HepG2 (cell line): ENCODE measurements around the gene CREG2. TPM values are rescaled to one million over a fixed set of nuclear protein-coding genes. Genes with fewer than 3 reads are reported as not detected.

Experiments used
- CBFB ChIP-seq: sonication (generic); formaldehyde crosslinking; IDR thresholded peaks from 2 replicates; pipeline ENCODE4 v1.4.0; 2020; ENCODE audit warnings: missing genetic modification reagents
- ERF ChIP-seq: IDR thresholded peaks from 2 replicates; pipeline ENCODE4 v1.6.1; 2018; ENCODE audit warnings: missing biosample characterization, missing genetic modification reagents
- HNF4G ChIP-seq, 2 experiments: sonication (generic) in 1 of 2; formaldehyde crosslinking in 1 of 2; IDR thresholded peaks; 2 replicates each; pipeline versions ENCODE4 v1.4.0 to v1.6.1; 2011 to 2020; ENCODE audit warnings: borderline replicate concordance in 2 of 2, low read depth in 2 of 2, mild to moderate bottlenecking in 2 of 2, low read length in 1 of 2, missing genetic modification reagents in 1 of 2, moderate library complexity in 1 of 2
- MAFF ChIP-seq: IDR thresholded peaks from 2 replicates; pipeline ENCODE4 v1.6.1; 2011; ENCODE audit warnings: low read depth, low read length, improper control_type of control experiment
- REL ChIP-seq: sonication (generic); formaldehyde crosslinking; conservative IDR thresholded peaks from 2 replicates; pipeline ENCODE4 v1.8.0; 2022; ENCODE audit warnings: mild to moderate bottlenecking, missing genetic modification reagents, moderate library complexity
- RXRA ChIP-seq: sonication (generic); formaldehyde crosslinking; IDR thresholded peaks from 2 replicates; pipeline ENCODE4 v1.5.1; 2020; ENCODE audit warnings: missing genetic modification reagents
- XRCC5 ChIP-seq: fragments of 200-400 bp; formaldehyde crosslinking; optimal IDR thresholded peaks from 2 replicates; pipeline ENCODE3; 2017; ENCODE audit warnings: mild to moderate bottlenecking, low read length
- ZNF207 ChIP-seq: fragments of 450-650 bp; IDR thresholded peaks from 2 replicates; pipeline ENCODE4 v1.6.1; 2016; ENCODE audit warnings: antibody characterized with exemption, borderline replicate concordance
- ZNF431 ChIP-seq: sonication (generic); formaldehyde crosslinking; IDR thresholded peaks from 2 replicates; pipeline ENCODE4 v1.9.0; 2022; ENCODE audit warnings: missing genetic modification reagents, low read depth, mild to moderate bottlenecking, borderline replicate concordance
- ZNF501 ChIP-seq: sonication (generic); formaldehyde crosslinking; IDR thresholded peaks from 2 replicates; pipeline ENCODE4 v1.5.1; 2020; ENCODE audit warnings: mild to moderate bottlenecking, moderate library complexity, missing genetic modification reagents
- ZNF572 ChIP-seq: sonication (generic); formaldehyde crosslinking; IDR thresholded peaks from 2 replicates; pipeline ENCODE4 v1.5.1; 2020; ENCODE audit warnings: mild to moderate bottlenecking, missing genetic modification reagents
- ZNF619 ChIP-seq: sonication (generic); formaldehyde crosslinking; IDR thresholded peaks from 2 replicates; pipeline ENCODE4 v1.4.0; 2020; ENCODE audit warnings: mild to moderate bottlenecking, missing genetic modification reagents
- polyA plus RNA-seq, 8 experiments: library from polyadenylated mRNA; depleted of rRNA in 3 of 8; stranded (reverse) in 7 of 8; unstranded in 1 of 8; fragments of >200 nt; fragmentation: Illumina TruSeq in 4 of 8; extraction: Trizol in 4 of 8; gene quantifications; 2 replicates each; pipeline versions ENCODE4 v1.2.1 to v1.2.3, GENCODE V29; 2011 to 2016; ENCODE audit warnings: low read depth in 4 of 8, missing spikeins in 1 of 8, mixed read lengths in 1 of 8; ENCODE audit not compliant: insufficient read depth in 1 of 8
- total RNA-seq, 5 experiments: library from RNA; depleted of rRNA; stranded (reverse); fragments of >200 nt; fragmentation: Illumina TruSeq; extraction: Trizol; gene quantifications; 2 replicates each; pipeline ENCODE4 v1.2.3, GENCODE V29; 2016; ENCODE audit warnings: low read depth in 1 of 5
- TF ChIP-seq, protein P1 (sequence below): sonication (generic); formaldehyde crosslinking; IDR thresholded peaks from one replicate; pipeline ENCODE4 v1.5.1; 2020; ENCODE audit warnings: mild to moderate bottlenecking, missing genetic modification reagents; ENCODE audit errors: not compliant biosample characterization
- TF ChIP-seq, protein P2 (sequence below): fragments of 450-650 bp; IDR thresholded peaks from 2 replicates; pipeline ENCODE4 v1.6.1; 2016
- TF ChIP-seq, protein P3 (sequence below): IDR thresholded peaks from 2 replicates; pipeline ENCODE4 v1.6.1; 2016; ENCODE audit warnings: low read depth, borderline replicate concordance
- TF ChIP-seq, protein P4 (sequence below): sonication (generic); formaldehyde crosslinking; IDR thresholded peaks from 2 replicates; pipeline ENCODE4 v1.5.0; 2020; ENCODE audit warnings: missing genetic modification reagents
- TF ChIP-seq, protein P5 (sequence below): sonication (generic); formaldehyde crosslinking; IDR thresholded peaks from 2 replicates; pipeline ENCODE4 v1.9.0; 2021; ENCODE audit warnings: missing genetic modification reagents, borderline replicate concordance

The CREG2 gene
- total and polyA plus RNA-seq, 2 of the 13 experiments (the other 11 are each of a cell fraction or from before 2014, with no cell fraction given) = 0.18 to 0.26 TPM

DNA sequence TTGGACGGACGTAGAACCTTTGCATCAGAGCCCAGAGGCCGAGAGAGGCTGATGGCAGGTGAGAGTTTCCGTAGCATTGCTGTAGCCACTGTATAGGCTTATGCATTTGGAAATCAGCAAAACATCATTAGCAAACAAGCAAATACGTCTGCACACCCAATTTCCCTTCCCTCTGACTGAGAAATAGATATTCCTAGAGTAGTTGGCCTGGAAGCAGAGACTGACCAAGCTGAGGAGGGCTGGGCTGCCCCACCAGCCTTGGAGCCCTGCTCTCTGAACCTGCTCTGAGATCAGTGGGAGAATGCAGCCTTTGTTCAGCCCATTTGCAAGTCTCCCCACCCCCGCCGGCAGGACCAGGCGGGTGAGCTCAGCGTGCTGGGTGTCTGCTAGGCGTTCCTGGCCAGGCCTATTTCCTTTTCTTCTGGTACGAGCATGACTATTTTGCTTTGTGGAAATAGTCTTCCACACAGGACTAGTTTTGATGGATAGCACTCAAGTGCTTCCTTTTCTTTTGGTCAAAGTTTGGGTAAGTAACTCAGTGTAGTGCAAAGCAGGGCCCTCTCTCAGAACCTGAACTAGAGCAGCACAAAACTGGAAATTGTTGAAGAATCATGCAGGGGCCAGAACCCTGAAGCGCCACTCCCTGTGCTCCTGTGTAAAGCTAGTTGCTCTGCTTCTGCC, 56.9 kb downstream of the CREG2 start (continued):
- TF ChIP-seq, protein P1, sequence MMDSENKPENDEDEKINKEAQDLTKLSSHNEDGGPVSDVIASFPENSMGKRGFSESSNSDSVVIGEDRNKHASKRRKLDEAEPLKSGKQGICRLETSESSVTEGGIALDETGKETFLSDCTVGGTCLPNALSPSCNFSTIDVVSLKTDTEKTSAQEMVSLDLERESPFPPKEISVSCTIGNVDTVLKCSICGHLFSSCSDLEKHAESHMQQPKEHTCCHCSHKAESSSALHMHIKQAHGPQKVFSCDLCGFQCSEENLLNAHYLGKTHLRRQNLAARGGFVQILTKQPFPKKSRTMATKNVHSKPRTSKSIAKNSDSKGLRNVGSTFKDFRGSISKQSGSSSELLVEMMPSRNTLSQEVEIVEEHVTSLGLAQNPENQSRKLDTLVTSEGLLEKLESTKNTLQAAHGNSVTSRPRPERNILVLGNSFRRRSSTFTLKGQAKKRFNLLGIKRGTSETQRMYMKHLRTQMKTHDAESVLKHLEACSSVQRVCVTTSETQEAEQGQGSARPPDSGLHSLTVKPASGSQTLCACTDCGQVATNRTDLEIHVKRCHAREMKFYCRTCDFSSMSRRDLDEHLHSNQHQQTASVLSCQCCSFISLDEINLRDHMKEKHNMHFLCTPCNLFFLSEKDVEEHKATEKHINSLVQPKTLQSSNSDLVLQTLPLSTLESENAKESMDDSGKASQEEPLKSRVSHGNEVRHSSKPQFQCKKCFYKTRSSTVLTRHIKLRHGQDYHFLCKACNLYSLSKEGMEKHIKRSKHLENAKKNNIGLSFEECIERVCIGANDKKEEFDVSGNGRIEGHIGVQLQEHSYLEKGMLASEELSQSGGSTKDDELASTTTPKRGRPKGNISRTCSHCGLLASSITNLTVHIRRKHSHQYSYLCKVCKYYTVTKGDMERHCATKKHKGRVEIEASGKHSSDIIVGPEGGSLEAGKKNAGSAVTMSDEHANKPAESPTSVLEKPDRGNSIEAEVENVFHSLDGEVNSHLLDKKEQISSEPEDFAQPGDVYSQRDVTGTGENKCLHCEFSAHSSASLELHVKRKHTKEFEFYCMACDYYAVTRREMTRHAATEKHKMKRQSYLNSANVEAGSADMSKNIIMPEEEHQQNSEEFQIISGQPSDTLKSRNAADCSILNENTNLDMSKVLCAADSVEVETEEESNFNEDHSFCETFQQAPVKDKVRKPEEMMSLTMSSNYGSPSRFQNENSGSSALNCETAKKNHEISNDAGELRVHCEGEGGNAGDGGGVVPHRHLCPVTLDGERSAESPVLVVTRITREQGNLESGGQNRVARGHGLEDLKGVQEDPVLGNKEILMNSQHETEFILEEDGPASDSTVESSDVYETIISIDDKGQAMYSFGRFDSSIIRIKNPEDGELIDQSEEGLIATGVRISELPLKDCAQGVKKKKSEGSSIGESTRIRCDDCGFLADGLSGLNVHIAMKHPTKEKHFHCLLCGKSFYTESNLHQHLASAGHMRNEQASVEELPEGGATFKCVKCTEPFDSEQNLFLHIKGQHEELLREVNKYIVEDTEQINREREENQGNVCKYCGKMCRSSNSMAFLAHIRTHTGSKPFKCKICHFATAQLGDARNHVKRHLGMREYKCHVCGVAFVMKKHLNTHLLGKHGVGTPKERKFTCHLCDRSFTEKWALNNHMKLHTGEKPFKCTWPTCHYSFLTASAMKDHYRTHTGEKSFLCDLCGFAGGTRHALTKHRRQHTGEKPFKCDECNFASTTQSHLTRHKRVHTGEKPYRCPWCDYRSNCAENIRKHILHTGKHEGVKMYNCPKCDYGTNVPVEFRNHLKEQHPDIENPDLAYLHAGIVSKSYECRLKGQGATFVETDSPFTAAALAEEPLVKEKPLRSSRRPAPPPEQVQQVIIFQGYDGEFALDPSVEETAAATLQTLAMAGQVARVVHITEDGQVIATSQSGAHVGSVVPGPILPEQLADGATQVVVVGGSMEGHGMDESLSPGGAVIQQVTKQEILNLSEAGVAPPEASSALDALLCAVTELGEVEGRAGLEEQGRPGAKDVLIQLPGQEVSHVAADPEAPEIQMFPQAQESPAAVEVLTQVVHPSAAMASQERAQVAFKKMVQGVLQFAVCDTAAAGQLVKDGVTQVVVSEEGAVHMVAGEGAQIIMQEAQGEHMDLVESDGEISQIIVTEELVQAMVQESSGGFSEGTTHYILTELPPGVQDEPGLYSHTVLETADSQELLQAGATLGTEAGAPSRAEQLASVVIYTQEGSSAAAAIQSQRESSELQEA = no peak
- TF ChIP-seq, protein P2, sequence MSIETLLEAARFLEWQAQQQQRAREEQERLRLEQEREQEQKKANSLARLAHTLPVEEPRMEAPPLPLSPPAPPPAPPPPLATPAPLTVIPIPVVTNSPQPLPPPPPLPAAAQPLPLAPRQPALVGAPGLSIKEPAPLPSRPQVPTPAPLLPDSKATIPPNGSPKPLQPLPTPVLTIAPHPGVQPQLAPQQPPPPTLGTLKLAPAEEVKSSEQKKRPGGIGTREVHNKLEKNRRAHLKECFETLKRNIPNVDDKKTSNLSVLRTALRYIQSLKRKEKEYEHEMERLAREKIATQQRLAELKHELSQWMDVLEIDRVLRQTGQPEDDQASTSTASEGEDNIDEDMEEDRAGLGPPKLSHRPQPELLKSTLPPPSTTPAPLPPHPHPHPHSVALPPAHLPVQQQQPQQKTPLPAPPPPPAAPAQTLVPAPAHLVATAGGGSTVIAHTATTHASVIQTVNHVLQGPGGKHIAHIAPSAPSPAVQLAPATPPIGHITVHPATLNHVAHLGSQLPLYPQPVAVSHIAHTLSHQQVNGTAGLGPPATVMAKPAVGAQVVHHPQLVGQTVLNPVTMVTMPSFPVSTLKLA = no peak
- TF ChIP-seq ZNF501 (CRISPR knock-in tag) (peak; percentile 94), ERF (CRISPR knock-in tag) (no peak; the same call in 1 of the 2 replicates), REL (no peak), RXRA (CRISPR knock-in tag) (peak; percentile 82), ZNF572 (no peak; the same call in 1 of the 2 replicates), HNF4G (IDR thresholded peaks at IDR 0.05; ENCODE audit: borderline replicate concordance, low read depth, low read length) (peak; percentile 58; the same call in 1 of the 2 replicates), HNF4G (CRISPR knock-in tag; IDR thresholded peaks at IDR 0.05; ENCODE audit: borderline replicate concordance, low read depth) (no peak; the same call in 1 of the 2 replicates), CBFB (no peak), ZNF431 (CRISPR knock-in tag) (0 out of 2 replicates have a peak, but pooled peaks have one; percentile 63), XRCC5 (peak; percentile 91), MAFF (no peak), ZNF619 (no peak), ZNF207 (no peak)
- TF ChIP-seq, protein P3, sequence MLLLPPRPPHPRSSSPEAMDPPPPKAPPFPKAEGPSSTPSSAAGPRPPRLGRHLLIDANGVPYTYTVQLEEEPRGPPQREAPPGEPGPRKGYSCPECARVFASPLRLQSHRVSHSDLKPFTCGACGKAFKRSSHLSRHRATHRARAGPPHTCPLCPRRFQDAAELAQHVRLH (CRISPR knock-in tag) = no peak; the same call in 1 of the 2 replicates
- TF ChIP-seq, protein P4, sequence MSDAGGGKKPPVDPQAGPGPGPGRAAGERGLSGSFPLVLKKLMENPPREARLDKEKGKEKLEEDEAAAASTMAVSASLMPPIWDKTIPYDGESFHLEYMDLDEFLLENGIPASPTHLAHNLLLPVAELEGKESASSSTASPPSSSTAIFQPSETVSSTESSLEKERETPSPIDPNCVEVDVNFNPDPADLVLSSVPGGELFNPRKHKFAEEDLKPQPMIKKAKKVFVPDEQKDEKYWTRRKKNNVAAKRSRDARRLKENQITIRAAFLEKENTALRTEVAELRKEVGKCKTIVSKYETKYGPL (CRISPR knock-in tag) = no peak
- TF ChIP-seq, protein P5, sequence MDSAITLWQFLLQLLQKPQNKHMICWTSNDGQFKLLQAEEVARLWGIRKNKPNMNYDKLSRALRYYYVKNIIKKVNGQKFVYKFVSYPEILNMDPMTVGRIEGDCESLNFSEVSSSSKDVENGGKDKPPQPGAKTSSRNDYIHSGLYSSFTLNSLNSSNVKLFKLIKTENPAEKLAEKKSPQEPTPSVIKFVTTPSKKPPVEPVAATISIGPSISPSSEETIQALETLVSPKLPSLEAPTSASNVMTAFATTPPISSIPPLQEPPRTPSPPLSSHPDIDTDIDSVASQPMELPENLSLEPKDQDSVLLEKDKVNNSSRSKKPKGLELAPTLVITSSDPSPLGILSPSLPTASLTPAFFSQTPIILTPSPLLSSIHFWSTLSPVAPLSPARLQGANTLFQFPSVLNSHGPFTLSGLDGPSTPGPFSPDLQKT (CRISPR knock-in tag) = no peak
